ENCODE results near the gene STRIP1.

STRIP1 gene

DNA sequence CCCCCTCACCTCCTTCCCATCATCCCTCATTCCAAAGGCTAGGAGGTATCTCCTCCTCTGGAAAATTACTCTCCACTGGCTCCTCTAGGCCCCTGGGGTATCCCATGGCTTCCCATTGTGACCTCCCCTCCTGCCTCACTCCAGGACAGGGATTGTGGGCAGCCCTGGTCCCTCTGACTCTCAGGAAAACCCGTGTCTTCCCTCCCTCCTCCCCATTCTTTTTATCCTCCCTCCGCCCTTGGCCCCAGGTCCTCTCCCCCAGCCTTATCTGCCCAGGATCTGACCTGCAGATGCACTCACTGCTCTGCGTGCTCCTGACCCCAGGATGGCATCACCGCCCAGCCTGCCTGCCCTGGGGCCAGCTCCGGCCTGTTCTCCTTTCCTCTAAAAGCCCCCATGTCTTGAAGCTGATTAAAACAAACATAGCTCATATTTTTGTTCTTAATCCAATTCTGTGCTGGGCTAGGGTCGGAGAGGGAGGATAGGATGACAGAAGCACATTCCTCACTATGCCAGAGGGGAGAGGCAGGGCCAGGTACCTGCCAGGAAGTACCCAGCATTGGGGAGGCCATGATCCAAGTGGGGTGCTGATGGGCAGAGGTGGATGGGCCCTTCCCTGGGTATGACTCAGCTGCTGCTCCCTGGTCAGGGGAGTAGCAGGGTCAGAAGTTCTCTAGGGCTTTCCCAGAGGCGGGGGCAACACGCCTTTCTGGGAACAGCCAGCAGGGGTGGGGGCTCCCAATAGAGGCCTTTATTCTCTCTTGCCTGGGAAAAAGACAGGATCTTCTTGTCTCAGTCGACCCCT lies 64.0 kb downstream of the STRIP1 start:
- no peak for DNase-seq

- no peak for DNase-seq
These were observed 65.9 kb downstream of the STRIP1 start for GRCh38 chr1:110100335-110100734.

DNA sequence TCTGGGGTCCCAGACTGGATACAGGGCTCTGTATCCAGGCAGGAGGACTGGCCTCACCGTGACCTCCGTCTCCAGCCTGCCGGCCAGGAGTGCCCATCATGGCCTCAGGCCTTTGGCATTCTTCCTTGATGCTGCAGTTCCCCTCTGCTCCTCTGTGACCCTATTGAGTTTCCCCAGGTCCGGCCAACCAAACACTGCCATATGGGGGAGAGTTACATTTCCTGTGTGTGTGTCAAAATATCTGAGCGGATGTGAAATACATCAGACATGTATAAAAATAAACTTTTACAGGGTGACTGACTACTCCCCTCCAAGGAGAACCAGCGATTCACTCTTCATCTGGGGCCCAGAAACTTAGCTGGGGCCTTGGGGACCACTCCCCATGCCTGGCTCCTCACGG lies 67.7 kb downstream of the STRIP1 start:
- no peak for DNase-seq
